Fibroblast of pulmonary artery (primary cell): ENCODE measurements around the gene LRRIQ3.

Experiments used
- DNase-seq: peaks from one replicate; pipeline ENCODE4 v3.0.0-alpha.2; 2010; ENCODE audit warnings: low read depth
- H3K4me3 ChIP-seq: replicated peaks from 2 replicates; pipeline ENCODE4 v1.5.1; 2011; ENCODE audit warnings: low read depth, mild to moderate bottlenecking, control low read depth, low read length, moderate library complexity
- TF ChIP-seq, protein P1 (sequence below): IDR thresholded peaks from 2 replicates; pipeline ENCODE4 v1.5.1; 2011; ENCODE audit warnings: mild to moderate bottlenecking, control low read depth, low read length, inconsistent platforms; ENCODE audit errors: missing control alignments

LRRIQ3 gene

GRCh38 chr1:74050386-74050785 is 147.6 kb downstream of the LRRIQ3 start:
- TF ChIP-seq, protein P1, sequence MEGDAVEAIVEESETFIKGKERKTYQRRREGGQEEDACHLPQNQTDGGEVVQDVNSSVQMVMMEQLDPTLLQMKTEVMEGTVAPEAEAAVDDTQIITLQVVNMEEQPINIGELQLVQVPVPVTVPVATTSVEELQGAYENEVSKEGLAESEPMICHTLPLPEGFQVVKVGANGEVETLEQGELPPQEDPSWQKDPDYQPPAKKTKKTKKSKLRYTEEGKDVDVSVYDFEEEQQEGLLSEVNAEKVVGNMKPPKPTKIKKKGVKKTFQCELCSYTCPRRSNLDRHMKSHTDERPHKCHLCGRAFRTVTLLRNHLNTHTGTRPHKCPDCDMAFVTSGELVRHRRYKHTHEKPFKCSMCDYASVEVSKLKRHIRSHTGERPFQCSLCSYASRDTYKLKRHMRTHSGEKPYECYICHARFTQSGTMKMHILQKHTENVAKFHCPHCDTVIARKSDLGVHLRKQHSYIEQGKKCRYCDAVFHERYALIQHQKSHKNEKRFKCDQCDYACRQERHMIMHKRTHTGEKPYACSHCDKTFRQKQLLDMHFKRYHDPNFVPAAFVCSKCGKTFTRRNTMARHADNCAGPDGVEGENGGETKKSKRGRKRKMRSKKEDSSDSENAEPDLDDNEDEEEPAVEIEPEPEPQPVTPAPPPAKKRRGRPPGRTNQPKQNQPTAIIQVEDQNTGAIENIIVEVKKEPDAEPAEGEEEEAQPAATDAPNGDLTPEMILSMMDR: no peak
- no peak overlapping the region for H3K4me3 ChIP-seq

DNA sequence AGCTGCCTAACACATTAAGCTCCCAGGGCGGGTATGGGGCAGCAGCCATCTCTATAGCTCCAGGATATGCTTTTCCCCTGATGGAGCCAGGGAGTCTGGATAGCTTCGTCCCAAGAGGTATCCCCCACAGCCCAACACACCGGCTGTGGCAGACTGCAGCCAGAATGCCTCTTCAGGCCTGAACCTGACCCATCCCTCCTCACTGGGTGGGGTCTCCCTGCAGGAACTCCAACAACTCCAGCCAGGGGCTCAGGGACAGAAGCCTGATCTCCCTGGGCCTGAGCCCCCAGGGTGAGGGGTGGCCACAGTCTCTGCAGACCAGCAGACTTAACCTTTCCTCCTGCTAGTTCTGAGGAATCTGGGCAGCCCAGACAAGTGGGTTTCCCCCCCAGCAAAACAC is 159.9 kb downstream of the LRRIQ3 start:
- no peak for DNase-seq

More at GRCh38 chr1:74050386-74050785, 147.6 kb downstream of the LRRIQ3 start:
- no peak for DNase-seq

GRCh38 chr1:74012583-74012982 is 185.4 kb downstream of the LRRIQ3 start:
- no peak for DNase-seq
- TF ChIP-seq, protein P1: no peak
- H3K4me3 ChIP-seq: no peak overlapping the region

More for the DNA sequence above, 159.9 kb downstream of the LRRIQ3 start:
- H3K4me3 ChIP-seq: no peak overlapping the region
- TF ChIP-seq, protein P1: no peak

GRCh38 chr1:74011736-74012135 is 186.2 kb downstream of the LRRIQ3 start:
- no peak for DNase-seq
- TF ChIP-seq, protein P1: no peak
- H3K4me3 ChIP-seq: no peak overlapping the region

DNA sequence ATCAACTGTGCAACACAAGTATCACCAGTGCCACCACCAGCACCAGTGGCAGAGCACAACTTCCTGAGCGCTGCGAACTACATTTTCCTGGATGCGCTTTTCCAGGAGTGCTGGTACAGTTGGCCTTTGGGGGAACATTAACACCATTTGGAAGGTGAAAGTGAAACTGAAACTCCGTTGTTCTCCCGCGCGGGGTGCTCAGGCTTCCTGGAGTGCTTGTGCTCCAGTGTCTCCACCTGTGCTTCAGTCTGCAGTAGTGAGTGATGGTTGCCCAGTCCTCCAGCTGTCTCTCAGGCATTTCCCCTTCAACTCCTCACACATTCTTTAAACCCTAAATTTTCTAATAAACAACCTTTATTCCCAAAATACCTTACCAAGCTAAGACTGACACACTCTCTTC is 187.8 kb downstream of the LRRIQ3 start:
- H3K4me3 ChIP-seq: no peak overlapping the region
- TF ChIP-seq, protein P1: no peak
- DNase-seq: no peak

- TF ChIP-seq, protein P1: no peak
These were observed 192.4 kb downstream of the LRRIQ3 start for GRCh38 chr1:74005533-74005932.

DNA sequence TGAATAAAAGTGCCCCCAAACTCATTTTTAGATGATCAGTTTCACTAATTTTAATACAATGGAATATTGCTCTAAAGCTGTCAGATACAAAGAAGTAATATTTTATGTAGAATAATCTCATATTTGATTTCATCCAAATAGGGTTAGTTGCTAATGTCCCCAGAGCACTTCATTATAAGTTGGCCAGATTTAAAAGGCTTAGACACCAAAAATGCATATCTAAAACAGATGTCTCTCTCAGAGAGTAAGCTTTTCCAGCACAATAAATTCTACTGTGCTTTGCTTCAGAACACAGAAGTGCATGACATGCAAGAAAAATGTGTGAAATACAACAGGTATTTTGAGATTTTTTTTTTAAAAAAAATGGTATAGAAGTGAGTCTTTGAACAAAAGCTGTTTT is 194.2 kb downstream of the LRRIQ3 start:
- TF ChIP-seq, protein P1: no peak
- no peak overlapping the region for H3K4me3 ChIP-seq
- DNase-seq: no peak

More at GRCh38 chr1:74005533-74005932, 192.4 kb downstream of the LRRIQ3 start:
- H3K4me3 ChIP-seq: no peak overlapping the region
- DNase-seq: no peak
